Hepatocyte (in vitro differentiated cells): ENCODE measurements around the gene TMEM232.

Experiments used
- EZH2 ChIP-seq: fragments of 200-600 bp; sonication (generic); IDR thresholded peaks from 2 replicates; pipeline ENCODE4 v1.6.1; 2016; ENCODE audit warnings: antibody characterized with exemption, mild to moderate bottlenecking, borderline replicate concordance
- TF ChIP-seq, protein P1 (sequence below): fragments of 200-600 bp; sonication (generic); IDR thresholded peaks from 2 replicates; pipeline ENCODE4 v1.5.1; 2016; ENCODE audit warnings: antibody characterized with exemption, mild to moderate bottlenecking; ENCODE audit not compliant: poor library complexity

DNA sequence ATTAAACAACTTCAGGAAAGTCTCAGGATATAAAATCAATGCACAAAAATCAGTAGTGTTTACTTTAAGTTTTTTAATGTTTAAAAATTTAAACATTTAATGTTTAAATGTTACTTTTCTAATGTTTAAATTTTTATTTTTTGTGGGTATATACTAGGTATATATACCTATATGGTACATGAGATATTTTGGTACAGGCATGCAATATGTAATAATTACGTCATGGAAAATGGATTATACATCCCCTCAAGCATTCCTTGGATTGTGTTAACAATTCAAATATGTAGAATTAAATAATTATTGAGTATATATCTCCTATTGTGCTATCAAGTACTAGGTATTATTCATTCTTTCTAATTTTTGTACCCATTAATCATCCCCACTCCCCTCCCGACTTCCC is 291.3 kb downstream of the TMEM232 start:
- TF ChIP-seq, protein P1, sequence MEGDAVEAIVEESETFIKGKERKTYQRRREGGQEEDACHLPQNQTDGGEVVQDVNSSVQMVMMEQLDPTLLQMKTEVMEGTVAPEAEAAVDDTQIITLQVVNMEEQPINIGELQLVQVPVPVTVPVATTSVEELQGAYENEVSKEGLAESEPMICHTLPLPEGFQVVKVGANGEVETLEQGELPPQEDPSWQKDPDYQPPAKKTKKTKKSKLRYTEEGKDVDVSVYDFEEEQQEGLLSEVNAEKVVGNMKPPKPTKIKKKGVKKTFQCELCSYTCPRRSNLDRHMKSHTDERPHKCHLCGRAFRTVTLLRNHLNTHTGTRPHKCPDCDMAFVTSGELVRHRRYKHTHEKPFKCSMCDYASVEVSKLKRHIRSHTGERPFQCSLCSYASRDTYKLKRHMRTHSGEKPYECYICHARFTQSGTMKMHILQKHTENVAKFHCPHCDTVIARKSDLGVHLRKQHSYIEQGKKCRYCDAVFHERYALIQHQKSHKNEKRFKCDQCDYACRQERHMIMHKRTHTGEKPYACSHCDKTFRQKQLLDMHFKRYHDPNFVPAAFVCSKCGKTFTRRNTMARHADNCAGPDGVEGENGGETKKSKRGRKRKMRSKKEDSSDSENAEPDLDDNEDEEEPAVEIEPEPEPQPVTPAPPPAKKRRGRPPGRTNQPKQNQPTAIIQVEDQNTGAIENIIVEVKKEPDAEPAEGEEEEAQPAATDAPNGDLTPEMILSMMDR: no peak
- TF ChIP-seq EZH2: no peak
